Endothelial cell of umbilical vein (primary cell): ENCODE data around the gene ZNF26.

Source experiments
- CTCF ChIP-seq, 2 donors: IDR thresholded peaks; 1 replicate in 1 of 2; 2 replicates in 1 of 2; pipeline ENCODE4 v1.5.1; 2011; ENCODE audit warnings: low read length in 2 of 2, mild to moderate bottlenecking in 2 of 2, moderate library complexity in 2 of 2, control low read depth in 1 of 2, inconsistent platforms in 1 of 2, low read depth in 1 of 2; ENCODE audit not compliant: insufficient read depth in 1 of 2; ENCODE audit errors: extremely low read depth in 1 of 2
- JUN ChIP-seq: IDR thresholded peaks from 2 replicates; pipeline ENCODE4 v1.6.1; 2011; ENCODE audit warnings: borderline replicate concordance, low read depth; ENCODE audit not compliant: insufficient read length, insufficient read depth
- MYC ChIP-seq: IDR thresholded peaks from one replicate; pipeline ENCODE4 v1.6.1; 2011; ENCODE audit warnings: mild to moderate bottlenecking, low read depth, low read length
- POLR2A ChIP-seq: IDR thresholded peaks from 2 replicates; pipeline ENCODE4 v1.6.1; 2012; ENCODE audit warnings: low read depth, mild to moderate bottlenecking, control low read depth, low read length
- POLR2AphosphoS5 ChIP-seq: IDR thresholded peaks from 2 replicates; pipeline ENCODE4 v1.6.1; 2012; ENCODE audit warnings: low read depth, mild to moderate bottlenecking, control low read depth, low read length, moderate library complexity; ENCODE audit not compliant: insufficient read depth
- TF ChIP-seq, protein P1 (sequence below): IDR thresholded peaks from 2 replicates; pipeline ENCODE4 v1.6.1; 2011; ENCODE audit not compliant: insufficient read depth, insufficient read length

DNA sequence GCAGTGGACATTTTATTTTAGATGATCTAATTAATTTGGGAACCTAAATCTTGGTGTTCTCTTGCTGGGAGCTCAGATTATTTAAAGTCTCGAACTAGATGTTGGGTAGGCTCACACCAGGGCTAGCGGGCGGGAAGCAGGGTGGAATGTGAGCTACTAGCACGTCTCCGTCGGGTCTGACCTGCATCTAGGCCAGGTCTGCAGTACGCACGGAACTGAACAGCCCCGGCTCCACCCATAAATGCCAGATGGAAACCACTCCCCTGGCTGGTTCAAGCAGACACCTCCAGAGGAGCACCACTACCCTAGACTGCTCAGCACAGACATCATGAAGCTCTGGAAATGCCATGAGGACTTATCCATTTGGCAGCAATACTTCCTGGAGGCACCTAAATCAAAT lies 40.4 kb upstream of the ZNF26 start:
- TF ChIP-seq CTCF (IDR thresholded peaks at IDR 0.05; ENCODE audit: extremely low read depth in 1 of 2, insufficient read depth in 1 of 2, low read depth in 1 of 2, low read length in 2 of 2): no peak
- TF ChIP-seq POLR2A: no peak
- TF ChIP-seq POLR2AphosphoS5: no peak
- no peak for TF ChIP-seq MYC
- no peak for TF ChIP-seq JUN
- TF ChIP-seq, protein P1, sequence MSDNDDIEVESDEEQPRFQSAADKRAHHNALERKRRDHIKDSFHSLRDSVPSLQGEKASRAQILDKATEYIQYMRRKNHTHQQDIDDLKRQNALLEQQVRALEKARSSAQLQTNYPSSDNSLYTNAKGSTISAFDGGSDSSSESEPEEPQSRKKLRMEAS: no peak
